WTC11 (cell line): ENCODE data around the gene SF3B5.

Experiments used
- CREB1 ChIP-seq: sonication (generic); formaldehyde crosslinking; IDR thresholded peaks from 2 replicates; pipeline ENCODE4 v1.8.0; 2023; ENCODE audit warnings: mild to moderate bottlenecking, missing genetic modification reagents
- ESRRA ChIP-seq: sonication (generic); formaldehyde crosslinking; IDR thresholded peaks from 2 replicates; pipeline ENCODE4 v1.8.1; 2022; ENCODE audit warnings: mild to moderate bottlenecking, missing genetic modification reagents, borderline replicate concordance
- FOXP1 ChIP-seq: sonication (generic); formaldehyde crosslinking; IDR thresholded peaks from 2 replicates; pipeline ENCODE4 v1.8.0; 2022; ENCODE audit warnings: missing genetic modification reagents, mild to moderate bottlenecking, moderate library complexity, borderline replicate concordance
- HMGXB4 ChIP-seq: sonication (generic); formaldehyde crosslinking; IDR thresholded peaks from 2 replicates; pipeline ENCODE4 v1.8.1; 2023; ENCODE audit warnings: mild to moderate bottlenecking, moderate library complexity, missing genetic modification reagents
- JUN ChIP-seq: sonication (generic); formaldehyde crosslinking; IDR thresholded peaks from 2 replicates; pipeline ENCODE4 v1.8.0; 2023; ENCODE audit warnings: mild to moderate bottlenecking, missing genetic modification reagents
- NFYB ChIP-seq: sonication (generic); formaldehyde crosslinking; conservative IDR thresholded peaks from 2 replicates; pipeline ENCODE4 v1.8.0; 2022; ENCODE audit warnings: low read depth, missing genetic modification reagents
- RELA ChIP-seq: sonication (generic); formaldehyde crosslinking; IDR thresholded peaks from 2 replicates; pipeline ENCODE4 v1.8.1; 2022; ENCODE audit warnings: missing genetic modification reagents, mild to moderate bottlenecking, borderline replicate concordance
- RORB ChIP-seq: fragments of 250-450 bp; sonication (Bioruptor Pico); IDR thresholded peaks from 2 replicates; pipeline ENCODE4 v1.9.0; 2021; ENCODE audit warnings: mild to moderate bottlenecking
- ZNF232 ChIP-seq: sonication (generic); formaldehyde crosslinking; IDR thresholded peaks from 2 replicates; pipeline ENCODE4 v1.8.0; 2022; ENCODE audit warnings: mild to moderate bottlenecking, missing genetic modification reagents
- ZNF281 ChIP-seq: sonication (generic); formaldehyde crosslinking; IDR thresholded peaks from 2 replicates; pipeline ENCODE4 v1.8.0; 2023; ENCODE audit warnings: mild to moderate bottlenecking, missing genetic modification reagents
- TF ChIP-seq, protein P1 (sequence below): fragments of 200-600 bp; IDR thresholded peaks from 2 replicates; pipeline ENCODE4 v1.8.0; 2022; ENCODE audit warnings: antibody characterized with exemption
- TF ChIP-seq, protein P2 (sequence below): sonication (generic); formaldehyde crosslinking; IDR thresholded peaks from 2 replicates; pipeline ENCODE4 v1.8.0; 2023; ENCODE audit warnings: missing genetic modification reagents
- TF ChIP-seq, protein P3 (sequence below): sonication (generic); formaldehyde crosslinking; IDR thresholded peaks from 2 replicates; pipeline ENCODE4 v1.8.0; 2022; ENCODE audit warnings: mild to moderate bottlenecking, missing genetic modification reagents

- TF ChIP-seq NFYB (CRISPR knock-in tag) = no peak
- TF ChIP-seq, protein P1, sequence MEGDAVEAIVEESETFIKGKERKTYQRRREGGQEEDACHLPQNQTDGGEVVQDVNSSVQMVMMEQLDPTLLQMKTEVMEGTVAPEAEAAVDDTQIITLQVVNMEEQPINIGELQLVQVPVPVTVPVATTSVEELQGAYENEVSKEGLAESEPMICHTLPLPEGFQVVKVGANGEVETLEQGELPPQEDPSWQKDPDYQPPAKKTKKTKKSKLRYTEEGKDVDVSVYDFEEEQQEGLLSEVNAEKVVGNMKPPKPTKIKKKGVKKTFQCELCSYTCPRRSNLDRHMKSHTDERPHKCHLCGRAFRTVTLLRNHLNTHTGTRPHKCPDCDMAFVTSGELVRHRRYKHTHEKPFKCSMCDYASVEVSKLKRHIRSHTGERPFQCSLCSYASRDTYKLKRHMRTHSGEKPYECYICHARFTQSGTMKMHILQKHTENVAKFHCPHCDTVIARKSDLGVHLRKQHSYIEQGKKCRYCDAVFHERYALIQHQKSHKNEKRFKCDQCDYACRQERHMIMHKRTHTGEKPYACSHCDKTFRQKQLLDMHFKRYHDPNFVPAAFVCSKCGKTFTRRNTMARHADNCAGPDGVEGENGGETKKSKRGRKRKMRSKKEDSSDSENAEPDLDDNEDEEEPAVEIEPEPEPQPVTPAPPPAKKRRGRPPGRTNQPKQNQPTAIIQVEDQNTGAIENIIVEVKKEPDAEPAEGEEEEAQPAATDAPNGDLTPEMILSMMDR = no peak
- no peak for TF ChIP-seq HMGXB4
- no peak for TF ChIP-seq FOXP1 (CRISPR knock-in tag)
- TF ChIP-seq CREB1 = no peak
- TF ChIP-seq, protein P2, sequence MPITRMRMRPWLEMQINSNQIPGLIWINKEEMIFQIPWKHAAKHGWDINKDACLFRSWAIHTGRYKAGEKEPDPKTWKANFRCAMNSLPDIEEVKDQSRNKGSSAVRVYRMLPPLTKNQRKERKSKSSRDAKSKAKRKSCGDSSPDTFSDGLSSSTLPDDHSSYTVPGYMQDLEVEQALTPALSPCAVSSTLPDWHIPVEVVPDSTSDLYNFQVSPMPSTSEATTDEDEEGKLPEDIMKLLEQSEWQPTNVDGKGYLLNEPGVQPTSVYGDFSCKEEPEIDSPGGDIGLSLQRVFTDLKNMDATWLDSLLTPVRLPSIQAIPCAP = no peak
- no peak for TF ChIP-seq ZNF232 (CRISPR knock-in tag)
- TF ChIP-seq, protein P3, sequence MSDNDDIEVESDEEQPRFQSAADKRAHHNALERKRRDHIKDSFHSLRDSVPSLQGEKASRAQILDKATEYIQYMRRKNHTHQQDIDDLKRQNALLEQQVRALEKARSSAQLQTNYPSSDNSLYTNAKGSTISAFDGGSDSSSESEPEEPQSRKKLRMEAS (CRISPR knock-in tag) = no peak
- TF ChIP-seq ESRRA (CRISPR knock-in tag) = no peak
- no peak for TF ChIP-seq RORB (CRISPR knock-in tag)
- no peak for TF ChIP-seq RELA
- TF ChIP-seq JUN = no peak
- no peak for TF ChIP-seq ZNF281 (CRISPR knock-in tag)
Measured at GRCh38 chr6:144127097-144127496, 31.7 kb upstream of the SF3B5 start.
